H1 (cell line): ENCODE data around the gene FOXE1. TPM values are rescaled to one million over a fixed set of nuclear protein-coding genes. Genes with fewer than 3 reads are reported as not detected.

Experiments
- CTCF ChIA-PET: fragments of 300-600 bp; sonication (Branson Sonifier 250); formaldehyde crosslinking; loops from one replicate; lab custom pipeline; 2021; ENCODE audit not compliant: partially characterized antibody; lab: Charles Lee
- POLR2A ChIA-PET: fragments of 300-600 bp; sonication (Branson Sonifier 250); formaldehyde crosslinking; loops from one replicate; lab custom pipeline; 2021; ENCODE audit warnings: inconsistent platforms; ENCODE audit not compliant: partially characterized antibody; lab: Charles Lee
- DNase-seq, 2 experiments: peaks; one replicate each; pipeline versions ENCODE4 v3.0.0 to v3.0.0-alpha.2; 2010 to 2022; ENCODE audit warnings: low spot score in 2 of 2, low read depth in 1 of 2, mixed read lengths in 1 of 2
- FAIRE-seq: peaks from 2 replicates; lab custom pipeline; 2011; peaks lifted over from hg19 to GRCh38; lab: Jason Lieb, UNC
- H2AFZ ChIP-seq: 2 replicates; pipeline ENCODE4 v1.8.1; 2012; ENCODE audit warnings: low read length, inconsistent platforms
- H2AK5ac ChIP-seq: 2 replicates; pipeline ENCODE4 v1.6.1; 2013; ENCODE audit warnings: low read depth, low read length
- H2BK120ac ChIP-seq: replicated peaks from 2 replicates; pipeline ENCODE3; 2013; ENCODE audit warnings: low read depth, low read length, inconsistent platforms
- H2BK12ac ChIP-seq: 2 replicates; pipeline ENCODE4 v1.6.1; 2013; ENCODE audit warnings: low read depth, low read length
- H2BK15ac ChIP-seq: 2 replicates; pipeline ENCODE4 v1.6.1; 2013; ENCODE audit warnings: low read length
- H2BK20ac ChIP-seq: 2 replicates; pipeline ENCODE4 v1.6.1; 2013; ENCODE audit warnings: low read length
- H2BK5ac ChIP-seq: 2 replicates; pipeline ENCODE4 v1.6.1; 2013; ENCODE audit warnings: low read depth, low read length
- H3K14ac ChIP-seq: 2 replicates; pipeline ENCODE4 v1.6.1; 2013; ENCODE audit warnings: inconsistent platforms; ENCODE audit not compliant: insufficient read length
- H3K18ac ChIP-seq: 2 replicates; pipeline ENCODE4 v1.6.1; 2013; ENCODE audit warnings: low read length; ENCODE audit errors: extremely low read depth
- H3K23ac ChIP-seq: 2 replicates; pipeline ENCODE4 v1.6.1; 2013; ENCODE audit warnings: inconsistent platforms; ENCODE audit not compliant: insufficient read length
- H3K23me2 ChIP-seq: 2 replicates; pipeline ENCODE4 v1.6.1; 2013; ENCODE audit warnings: low read depth, low read length
- H3K27ac ChIP-seq: 2 replicates; pipeline ENCODE4 v1.6.1; 2011; ENCODE audit warnings: low read depth, low read length, inconsistent platforms
- H3K27me3 ChIP-seq, 4 experiments: replicated peaks in 1 of 4; 1 replicate in 1 of 4; 2 replicates in 3 of 4; pipeline versions ENCODE4 v1.6.1 to v1.8.1; 2011 to 2013; ENCODE audit warnings: low read length in 3 of 4, mild to moderate bottlenecking in 3 of 4, inconsistent platforms in 2 of 4, mixed read lengths in 2 of 4, moderate library complexity in 1 of 4; ENCODE audit not compliant: control insufficient read depth in 3 of 4, insufficient read depth in 3 of 4; ENCODE audit errors: extremely low read depth in 1 of 4
- H3K36me3 ChIP-seq, 4 experiments: 2 replicates each; pipeline versions ENCODE4 v1.6.1 to v1.8.1; 2011 to 2013; ENCODE audit warnings: mild to moderate bottlenecking in 4 of 4, low read length in 3 of 4, moderate library complexity in 2 of 4, control low read depth in 1 of 4, inconsistent platforms in 1 of 4; ENCODE audit not compliant: insufficient read depth in 4 of 4, control insufficient read depth in 2 of 4
- H3K4ac ChIP-seq: replicated peaks from 2 replicates; pipeline ENCODE3; 2013; ENCODE audit warnings: low read length, low read depth, mixed read lengths, inconsistent platforms; ENCODE audit not compliant: insufficient read length
- H3K4me1 ChIP-seq, 4 experiments: replicated peaks in 1 of 4; 1 replicate in 1 of 4; 2 replicates in 3 of 4; pipeline versions ENCODE4 v1.6.1 to v1.8.1; 2011 to 2013; ENCODE audit warnings: low read length in 3 of 4, inconsistent platforms in 2 of 4, mixed read lengths in 1 of 4; ENCODE audit not compliant: insufficient read depth in 4 of 4, control insufficient read depth in 3 of 4
- H3K4me2 ChIP-seq, 2 experiments: 2 replicates each; pipeline versions ENCODE4 v1.6.1 to v1.8.1; 2011 to 2013; ENCODE audit warnings: low read depth in 2 of 2, low read length in 2 of 2, control low read depth in 1 of 2, inconsistent platforms in 1 of 2, mild to moderate bottlenecking in 1 of 2; ENCODE audit not compliant: insufficient read depth in 1 of 2
- H3K4me3 ChIP-seq, 4 experiments: fragments of 200-600, 300-600 bp in 1 of 4; sonication (generic), shearing (Covaris generic), sonication (Bioruptor Twin) in 1 of 4; 2 replicates each; pipeline versions ENCODE4 v1.5.1 to v1.8.1; 2011 to 2016; ENCODE audit warnings: low read length in 4 of 4, low read depth in 3 of 4, control low read depth in 2 of 4, inconsistent platforms in 2 of 4, mild to moderate bottlenecking in 2 of 4, mixed read lengths in 1 of 4, moderate library complexity in 1 of 4; ENCODE audit not compliant: insufficient read depth in 2 of 4; ENCODE audit errors: extremely low read depth in 1 of 4
- H3K56ac ChIP-seq: replicated peaks from 2 replicates; pipeline ENCODE3; 2013; ENCODE audit warnings: low read depth, mild to moderate bottlenecking, mixed read lengths, low read length, inconsistent platforms; ENCODE audit not compliant: insufficient read length
- H3K79me1 ChIP-seq: 2 replicates; pipeline ENCODE4 v1.6.1; 2013; ENCODE audit warnings: low read depth, low read length, control low read depth
- H3K79me2 ChIP-seq, 2 experiments: 2 replicates each; pipeline versions ENCODE4 v1.6.1 to v1.8.1; 2012 to 2013; ENCODE audit warnings: low read length in 2 of 2, mild to moderate bottlenecking in 2 of 2, inconsistent platforms in 1 of 2; ENCODE audit not compliant: insufficient read depth in 2 of 2, control insufficient read depth in 1 of 2
- H3K9ac ChIP-seq, 4 experiments: replicated peaks in 1 of 4; 1 replicate in 1 of 4; 2 replicates in 3 of 4; pipeline versions ENCODE4 v1.6.1 to v1.8.1; 2011 to 2013; ENCODE audit warnings: low read depth in 3 of 4, low read length in 3 of 4, control low read depth in 2 of 4, mild to moderate bottlenecking in 2 of 4, moderate library complexity in 2 of 4, inconsistent platforms in 1 of 4; ENCODE audit errors: extremely low read depth in 1 of 4
- H3K9me3 ChIP-seq, 2 experiments: 2 replicates each; pipeline versions ENCODE4 v1.6.1 to v1.8.1; 2012 to 2013; ENCODE audit warnings: mild to moderate bottlenecking in 2 of 2, moderate library complexity in 2 of 2, control low read depth in 1 of 2, inconsistent platforms in 1 of 2, low read depth in 1 of 2, low read length in 1 of 2, mixed read lengths in 1 of 2; ENCODE audit not compliant: insufficient read depth in 2 of 2
- H4K20me1 ChIP-seq, 2 experiments: replicated peaks in 1 of 2; 2 replicates each; pipeline versions ENCODE3 to v1.8.1; 2011 to 2013; ENCODE audit warnings: inconsistent platforms in 2 of 2, low read length in 2 of 2, mild to moderate bottlenecking in 1 of 2; ENCODE audit not compliant: insufficient read depth in 2 of 2, control insufficient read depth in 1 of 2
- H4K5ac ChIP-seq: 2 replicates; pipeline ENCODE4 v1.6.1; 2013; ENCODE audit warnings: low read length, low read depth, mixed read lengths, inconsistent platforms; ENCODE audit not compliant: insufficient read length
- H4K8ac ChIP-seq: 2 replicates; pipeline ENCODE4 v1.8.0; 2013; ENCODE audit warnings: mild to moderate bottlenecking, moderate library complexity, low read length, inconsistent platforms; ENCODE audit not compliant: insufficient read depth; ENCODE audit errors: extremely low read depth
- H4K91ac ChIP-seq: replicated peaks from 2 replicates; pipeline ENCODE3; 2013; ENCODE audit warnings: low read length, mixed read lengths, inconsistent platforms; ENCODE audit not compliant: insufficient read length
- BCL11A ChIP-seq, 2 experiments: IDR thresholded peaks; one replicate each; pipeline ENCODE4 v1.6.1; 2011; ENCODE audit warnings: low read depth in 2 of 2, low read length in 2 of 2, mild to moderate bottlenecking in 2 of 2
- JUND ChIP-seq: IDR thresholded peaks from 2 replicates; pipeline ENCODE4 v1.6.1; 2011; ENCODE audit warnings: mild to moderate bottlenecking, improper control_type of control experiment, low read length
- KDM4A ChIP-seq: IDR thresholded peaks from one replicate; pipeline ENCODE4 v1.7.1; 2012; ENCODE audit warnings: low read depth, mild to moderate bottlenecking, moderate library complexity, low read length, inconsistent platforms; ENCODE audit not compliant: severe bottlenecking
- SIRT6 ChIP-seq: IDR thresholded peaks from one replicate; pipeline ENCODE4 v1.7.1; 2012; ENCODE audit warnings: low read length, inconsistent platforms
- SP4 ChIP-seq: IDR thresholded peaks from 2 replicates; pipeline ENCODE4 v1.6.1; 2012; ENCODE audit warnings: low read length, inconsistent platforms
- SUZ12 ChIP-seq: fragments of 200-600 bp; sonication (generic); IDR thresholded peaks from 2 replicates; pipeline ENCODE4 v1.6.1; 2012; ENCODE audit warnings: mild to moderate bottlenecking, inconsistent platforms, low read length, moderate library complexity, mixed read lengths
- TBP ChIP-seq: IDR thresholded peaks from 2 replicates; pipeline ENCODE4 v1.6.1; 2011; ENCODE audit warnings: low read depth, low read length, improper control_type of control experiment
- WGBS, 2 experiments: shearing (Covaris generic) in 1 of 2; methylation state at CpG; one replicate each; pipeline versions ENCODE4 v1.1.6 to v1.1.7; 2013 to 2015; ENCODE audit warnings: low lambda C conversion rate in 2 of 2, mixed read lengths in 2 of 2, inconsistent platforms in 1 of 2, low coverage in 1 of 2, missing lambda C conversion rate in 1 of 2; ENCODE audit not compliant: insufficient replicate concordance in 2 of 2, insufficient coverage in 1 of 2, insufficient read length in 1 of 2; ENCODE audit errors: extremely low coverage in 1 of 2, missing lambda C conversion rate in 1 of 2; 5-methylcytosine and 5-hydroxymethylcytosine counted together
- polyA plus RNA-seq, 7 experiments: library from polyadenylated mRNA; depleted of rRNA in 3 of 7; stranded (reverse) in 5 of 7; unstranded in 2 of 7; fragments of >200 nt in 5 of 7; fragments of 200-250 nt in 2 of 7; gene quantifications; 1 replicate in 5 of 7; 2 replicates in 1 of 7; 4 replicates in 1 of 7; pipeline versions ENCODE4 v1.2.1 to v1.2.3, GENCODE V29; 2011 to 2013; ENCODE audit warnings: missing spikeins in 2 of 7, mixed read lengths in 2 of 7
- total RNA-seq: library from RNA; stranded (reverse); fragmentation: NEBNext Ultra II Directional; extraction: Animal tissue kit (Norgen Biotek cat#: 25700); gene quantifications from 2 replicates; pipeline ENCODE4 v1.2.1, GENCODE V29; 2021

FOXE1 gene
- total and polyA plus RNA-seq, 2 of the 8 experiments (the other 6 are each of a cell fraction or from before 2014, with no cell fraction given): 0.03 TPM; not detected in 1

- Histone ChIP-seq H2BK12ac (no peak overlapping the region), H2BK15ac (no peak overlapping the region), H3K23me2 (no peaks in the 10 kb centered on the region; the same call in 1 of the 2 replicates), H3K23ac (no peak overlapping the region), H3K14ac (no peak overlapping the region), H3K4me3 (no peak overlapping the region), H2AK5ac (no peak overlapping the region), H3K79me1 (no peaks in the 10 kb centered on the region), H3K56ac (no peak overlapping the region), H2BK20ac (no peak overlapping the region), H3K4ac (no peak overlapping the region), H3K4me1 (no peaks in the 10 kb centered on the region), H3K18ac (no peak overlapping the region), H3K36me3 (no peaks in the 10 kb centered on the region), H2AFZ (no peak overlapping the region), H4K8ac (no peak overlapping the region), H3K4me2 (no peak overlapping the region), H4K91ac (no peak overlapping the region), H3K79me2 (no peaks in the 10 kb centered on the region), H3K9ac (no peak overlapping the region), H3K27me3 (peaks cover 0 to 2% (median 0%) of the 10 kb centered on the region in 4 experiments; a peak in 3 of 7 replicates), H3K27ac (no peak overlapping the region), H4K20me1 (no peaks in the 10 kb centered on the region), H4K5ac (no peak overlapping the region), H3K9me3 (no peaks in the 10 kb centered on the region), H2BK5ac (no peak overlapping the region; the same call in 1 of the 2 replicates), H2BK120ac (no peak overlapping the region)
- no peak for FAIRE-seq
- ChIA-PET POLR2A (interaction anchor here (0.8 kb wide), 1 partner anchor 10 kb away, joined by 4 read pairs; no protein-coding TSS in a partner anchor), CTCF (interaction anchor here (1.9 kb wide), 1 partner anchor 12 kb away, joined by 4 read pairs; no protein-coding TSS in a partner anchor)
- DNase-seq: no peak
- TF ChIP-seq BCL11A (IDR thresholded peaks at IDR 0.05; ENCODE audit: low read depth in 2 of 2, low read length in 2 of 2): no peak
- no peak for TF ChIP-seq JUND
- no peak for TF ChIP-seq TBP
- no peak for TF ChIP-seq SP4
- no peak for TF ChIP-seq KDM4A
- TF ChIP-seq SIRT6: no peak
- TF ChIP-seq SUZ12: no peak
- WGBS, 2 experiments: 89% methylated on average over 1 of the region's 1 CpG; no CpG with 5 or more reads in 1 of the 2 experiments
Measured at GRCh38 chr9:97820373-97820772, 32.7 kb upstream of the FOXE1 start.
